Urothelium cell line (cell line): Measurements from ENCODE around the gene TOMM22.
"Not testable (repeated sequence)": the region's sequence is repeated elsewhere in the genome, so short reads cannot be mapped to it uniquely, and the experiment has no call there.

Experiments
- DNase-seq: peaks from one replicate; pipeline ENCODE4 v3.0.0; 2011; ENCODE audit warnings: low spot score, mixed read lengths
- FAIRE-seq: peaks from 2 replicates; lab custom pipeline; 2011; peaks lifted over from hg19 to GRCh38; lab: Jason Lieb, UNC

The TOMM22 gene

DNA sequence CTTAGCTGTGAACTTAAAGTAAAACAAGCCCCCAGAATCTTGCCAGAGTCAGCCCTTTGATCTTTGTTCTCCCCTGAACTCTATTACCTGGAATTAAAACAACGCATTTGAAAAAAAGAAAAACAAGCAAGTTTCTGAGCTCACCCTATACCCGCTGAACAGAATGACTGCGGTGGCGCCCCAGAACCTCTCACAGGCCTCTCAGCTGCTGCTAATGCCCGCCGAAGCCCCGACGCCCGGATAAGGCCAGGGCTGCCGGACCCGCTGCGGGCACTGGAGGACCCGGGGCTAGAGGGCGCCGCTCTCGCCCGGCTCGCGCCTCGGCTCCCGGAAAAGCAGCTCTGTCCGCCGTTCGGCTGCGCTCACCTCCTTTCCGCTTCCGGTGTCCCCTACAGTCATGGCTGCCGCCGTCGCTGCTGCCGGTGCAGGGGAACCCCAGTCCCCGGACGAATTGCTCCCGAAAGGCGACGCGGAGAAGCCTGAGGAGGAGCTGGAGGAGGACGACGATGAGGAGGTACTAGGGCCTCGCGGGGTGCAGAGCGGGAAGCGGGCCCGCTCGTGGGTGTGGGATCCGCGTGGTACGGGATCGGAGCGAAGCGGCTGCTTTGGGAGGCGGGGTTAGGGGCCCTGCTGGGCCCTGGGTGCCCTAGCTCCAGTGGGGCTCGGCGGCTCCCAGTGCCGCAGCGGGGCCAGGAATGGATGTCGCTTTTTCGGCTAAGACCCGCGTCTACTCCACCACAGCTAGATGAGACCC, at the start of gene TOMM22:
Gene TOMM22, plus strand, starts transcription at position 376 of the 754 bp plus-strand sequence. Its CDS starts 22 bp downstream, at position 398.
- FAIRE-seq (peak; percentile 98), DNase-seq (peak; percentile 98)

- DNase-seq = no peak
Observed at GRCh38 chr22:38632528-38632927, 49.2 kb upstream of the TOMM22 start.

DNA sequence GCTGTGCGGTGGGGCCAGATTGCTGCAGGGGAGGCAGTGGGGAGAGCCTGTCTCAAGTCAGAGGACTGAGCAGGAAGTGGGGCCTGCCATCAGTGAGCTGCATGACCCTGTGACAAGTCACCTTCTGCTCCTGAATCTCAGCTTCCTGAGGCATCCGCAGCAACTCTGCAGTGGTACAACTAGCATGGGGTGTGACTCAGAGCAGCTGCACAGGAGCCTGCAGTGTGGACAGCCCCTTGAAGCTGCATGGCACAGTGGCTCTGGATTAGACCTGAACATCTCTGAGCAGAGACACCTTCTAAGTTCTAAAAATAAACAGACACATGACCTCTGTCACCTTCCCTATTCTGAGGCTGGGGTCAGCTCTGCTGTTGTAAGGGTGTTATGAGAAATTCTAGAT, 43.5 kb upstream of the TOMM22 start:
- FAIRE-seq = no peak
- DNase-seq = no peak

More at GRCh38 chr22:38632528-38632927, 49.2 kb upstream of the TOMM22 start:
- FAIRE-seq = no peak

DNA sequence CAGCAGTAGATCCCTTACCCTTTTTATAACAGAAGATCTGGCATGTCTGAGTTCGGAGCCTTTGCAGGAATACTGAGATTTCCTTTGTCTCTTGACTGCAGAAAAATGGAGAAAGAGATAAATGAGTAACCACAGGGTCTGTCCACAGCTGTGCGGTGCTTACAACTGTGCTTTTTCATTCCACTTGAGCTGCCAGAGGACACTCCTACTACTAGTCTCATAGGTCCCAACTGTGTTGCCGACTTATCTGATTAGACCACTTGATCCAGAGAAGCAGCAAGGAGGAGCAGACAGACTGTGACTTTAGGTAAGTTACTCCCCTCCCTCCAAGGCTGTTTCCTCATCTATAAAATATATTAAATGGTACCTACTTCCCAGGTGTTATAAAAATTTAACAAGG, 43.0 kb upstream of the TOMM22 start:
- FAIRE-seq = no peak

DNA sequence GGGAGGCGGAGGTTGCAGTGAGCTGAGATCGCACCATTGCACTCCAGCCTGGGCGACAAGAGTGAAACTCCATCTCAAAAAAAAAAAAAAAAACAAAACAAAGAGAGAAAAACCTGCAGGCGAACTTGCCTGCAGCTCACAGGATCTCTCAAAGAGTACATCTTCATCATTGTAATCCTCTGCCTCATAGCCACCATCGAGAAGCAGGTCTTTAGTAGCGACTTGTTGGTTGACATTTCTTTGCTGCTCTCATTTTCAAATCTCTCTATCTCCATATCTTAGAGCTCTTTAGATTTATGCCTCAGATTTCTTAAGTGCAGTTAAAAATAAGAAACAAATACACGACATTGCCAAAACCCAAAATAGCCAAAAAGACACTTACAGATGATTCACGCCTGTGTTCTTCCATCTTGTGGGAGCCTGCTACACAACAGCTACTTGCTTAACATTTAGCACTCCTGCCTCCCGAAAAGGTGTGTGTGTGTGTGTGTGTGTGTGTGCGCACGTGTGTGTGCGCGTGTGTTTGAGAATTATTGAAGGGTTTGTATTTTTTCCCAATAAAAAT, 40.2 kb upstream of the TOMM22 start:
- FAIRE-seq (no peak), DNase-seq (no peak)

More for the DNA sequence above, 43.0 kb upstream of the TOMM22 start:
- no peak for DNase-seq

- DNase-seq, FAIRE-seq: not testable (repeated sequence)
Observed at GRCh38 chr22:38644245-38644644, 37.5 kb upstream of the TOMM22 start.

DNA sequence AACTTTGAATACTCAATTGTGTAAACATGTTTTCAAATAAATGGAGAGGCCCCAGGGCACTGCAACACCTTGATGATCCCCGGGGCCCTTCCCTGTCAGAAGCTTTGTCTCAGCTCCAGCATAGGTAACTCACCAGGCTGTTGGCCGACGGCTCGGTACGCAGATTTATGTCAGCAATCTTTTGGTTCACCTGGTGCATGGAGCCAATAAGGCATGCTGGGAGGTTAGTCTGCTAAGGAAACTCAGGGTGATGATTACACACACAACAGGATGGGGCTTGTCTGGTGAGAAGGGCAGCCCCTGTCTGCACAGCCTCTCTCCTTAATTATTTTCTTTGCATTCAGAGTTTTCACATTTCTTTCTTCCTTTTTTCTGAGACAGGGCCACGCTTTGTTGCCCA, 36.3 kb upstream of the TOMM22 start:
- DNase-seq (no peak), FAIRE-seq (no peak)

DNA sequence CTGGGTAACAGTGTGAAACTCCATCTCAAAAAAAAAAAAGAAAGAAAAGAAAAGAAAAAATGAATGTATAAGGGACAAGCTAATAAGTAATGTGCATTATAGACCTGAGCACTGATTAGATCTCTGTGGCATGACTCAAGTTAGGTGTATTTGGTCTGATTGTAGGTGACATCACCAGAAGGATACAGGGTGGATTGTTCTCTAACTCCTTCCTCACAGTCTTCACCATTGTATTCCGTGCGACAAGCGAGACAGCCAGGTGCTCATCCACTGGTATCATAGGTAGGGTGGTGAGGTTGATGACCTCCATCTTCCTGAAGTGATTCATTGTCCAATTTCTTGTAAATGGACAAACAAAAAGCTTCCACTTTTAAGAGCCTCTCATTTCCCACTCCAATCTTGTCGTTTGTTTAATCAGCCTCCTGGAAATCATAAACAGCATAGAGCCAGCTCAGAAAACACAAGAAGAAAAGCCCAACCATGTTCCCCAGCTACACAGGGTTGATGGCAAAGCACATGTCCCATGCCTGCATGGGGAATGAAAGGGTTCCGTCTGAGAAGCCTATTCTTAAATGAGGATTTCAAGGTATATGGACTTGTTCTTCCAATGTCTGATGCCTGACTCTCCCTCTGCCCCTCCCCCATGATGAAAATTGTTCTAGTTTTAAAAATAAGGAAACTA, 31.8 kb upstream of the TOMM22 start:
- no peak for FAIRE-seq
- no peak for DNase-seq

DNA sequence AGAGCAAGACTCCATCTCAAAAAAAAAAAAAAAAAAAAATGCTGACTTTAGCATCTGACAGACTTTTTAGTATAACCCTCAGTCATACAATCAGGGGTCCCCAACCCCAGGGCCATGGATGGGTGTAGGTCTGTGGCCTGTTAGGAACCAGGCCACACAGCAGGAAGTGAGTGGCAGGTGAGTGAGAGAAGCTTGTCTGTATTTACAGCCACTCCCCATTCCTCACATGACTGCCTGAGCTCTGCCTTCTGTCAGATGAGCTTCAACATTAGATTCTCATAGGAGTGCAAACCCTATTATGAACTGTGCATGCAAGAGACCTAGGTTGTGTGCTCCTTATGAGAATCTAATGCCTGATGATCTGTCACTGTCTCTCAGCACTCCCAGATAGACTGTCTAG, 28.9 kb upstream of the TOMM22 start:
- DNase-seq (no peak), FAIRE-seq (no peak)

DNA sequence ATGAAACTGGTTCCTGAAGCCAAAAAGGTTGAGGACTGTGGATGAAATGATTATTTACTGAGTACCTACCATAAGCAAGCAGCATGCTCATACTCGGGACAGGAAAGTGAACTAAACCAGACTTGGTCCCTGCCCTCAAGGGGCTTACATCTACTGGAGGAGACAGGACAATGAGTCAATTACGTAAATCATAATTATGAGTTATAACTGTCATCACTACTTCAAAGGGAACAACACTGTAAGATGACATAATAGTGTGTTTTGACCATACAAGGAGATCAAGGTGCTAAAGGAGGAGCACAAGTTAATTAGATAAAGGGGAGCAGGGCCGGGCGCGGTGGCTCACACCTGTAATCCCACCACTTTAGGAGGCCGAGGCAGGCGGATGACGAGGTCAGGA, 28.0 kb upstream of the TOMM22 start:
- DNase-seq (no peak), FAIRE-seq (no peak)

DNA sequence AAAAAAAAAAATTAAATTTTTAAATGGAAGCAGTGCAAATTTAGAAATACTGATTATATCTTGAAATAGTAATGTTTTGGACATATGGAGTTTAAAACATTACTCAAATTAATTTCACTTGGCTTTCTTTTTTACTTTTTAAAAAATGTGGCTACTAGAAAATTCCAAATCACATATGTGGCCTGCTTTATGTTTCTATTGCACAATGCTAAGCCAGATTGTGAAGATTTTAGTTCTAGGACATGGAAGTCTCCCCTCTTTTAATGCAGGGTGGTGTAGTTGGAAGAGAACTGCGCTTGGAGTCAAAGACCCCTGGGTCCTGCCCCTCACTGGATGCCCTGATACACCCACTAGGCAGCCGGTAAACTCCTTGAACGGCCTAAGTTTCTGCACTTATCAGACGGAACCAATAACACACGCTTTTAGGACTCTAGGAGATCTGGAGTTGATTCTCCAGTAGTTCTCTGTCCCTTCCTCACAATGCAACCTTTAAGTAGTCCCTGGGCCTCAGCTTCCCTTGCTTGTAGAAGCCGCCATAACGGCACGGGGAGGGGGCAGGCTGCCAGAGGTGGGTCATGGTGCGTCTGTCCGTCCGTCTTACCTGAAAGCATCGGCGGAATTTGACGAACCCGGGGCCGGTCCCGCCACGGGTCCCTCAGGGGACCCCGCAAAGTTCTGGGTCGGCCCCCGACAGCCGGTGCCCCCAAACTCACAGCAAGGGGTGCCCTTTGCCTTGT, 26.1 kb upstream of the TOMM22 start:
- FAIRE-seq (no peak), DNase-seq (peak; percentile 47)

GRCh38 chr22:38656256-38657044, 25.3 kb upstream of the TOMM22 start, which contains the start of the genes CBY1 and FAM227A:
TSS of gene CBY1 (plus strand) at chr22:38656638. CDS start at chr22:38668055, 11,417 bp downstream.
TSS of gene FAM227A (minus strand) at chr22:38656392. CDS start at chr22:38650168, 6,224 bp downstream.
- FAIRE-seq (peak; percentile 91), DNase-seq (peak; percentile 99)

DNA sequence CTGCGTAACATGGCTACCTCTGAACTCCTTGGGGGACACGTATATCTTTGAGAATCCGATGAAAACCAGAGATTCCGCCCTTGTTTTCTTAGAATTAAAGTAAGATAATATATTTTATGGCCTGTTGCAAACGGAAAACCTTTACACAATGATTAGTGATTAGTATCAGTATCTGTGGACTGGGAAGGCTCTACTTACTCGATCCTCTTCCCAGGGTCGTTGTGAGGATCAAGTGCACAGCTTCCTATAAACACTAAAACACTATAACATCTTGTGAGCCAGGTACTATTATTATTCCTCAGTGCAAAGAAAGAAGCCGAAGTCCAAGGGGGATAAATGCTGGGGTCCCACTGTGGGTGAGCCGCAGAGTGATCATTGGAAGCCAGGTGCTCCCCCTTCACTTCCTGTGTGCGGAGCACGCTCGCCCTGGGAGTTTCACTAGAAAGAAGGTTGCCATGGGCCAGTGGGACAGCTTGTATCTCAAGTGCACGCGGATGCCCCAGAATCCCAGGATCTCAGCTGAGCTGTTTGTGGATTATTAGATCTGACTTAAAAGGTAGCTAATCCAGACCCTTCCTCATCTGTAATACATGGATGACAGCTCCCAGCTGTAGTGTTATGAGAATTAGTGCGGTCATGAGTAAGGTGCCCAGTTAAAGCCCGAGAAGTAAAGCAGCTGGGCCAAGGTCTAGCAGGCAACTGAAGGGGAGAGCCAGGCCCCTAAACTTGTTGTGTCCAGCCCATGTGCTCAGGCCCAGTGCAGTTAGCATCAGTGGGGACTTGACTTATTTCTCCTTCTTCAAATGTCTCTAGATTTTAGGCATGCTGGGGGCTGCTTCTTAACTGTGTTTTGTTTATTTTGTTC, 24.5 kb upstream of the TOMM22 start:
- FAIRE-seq (peak; percentile 67), DNase-seq (no peak)

DNA sequence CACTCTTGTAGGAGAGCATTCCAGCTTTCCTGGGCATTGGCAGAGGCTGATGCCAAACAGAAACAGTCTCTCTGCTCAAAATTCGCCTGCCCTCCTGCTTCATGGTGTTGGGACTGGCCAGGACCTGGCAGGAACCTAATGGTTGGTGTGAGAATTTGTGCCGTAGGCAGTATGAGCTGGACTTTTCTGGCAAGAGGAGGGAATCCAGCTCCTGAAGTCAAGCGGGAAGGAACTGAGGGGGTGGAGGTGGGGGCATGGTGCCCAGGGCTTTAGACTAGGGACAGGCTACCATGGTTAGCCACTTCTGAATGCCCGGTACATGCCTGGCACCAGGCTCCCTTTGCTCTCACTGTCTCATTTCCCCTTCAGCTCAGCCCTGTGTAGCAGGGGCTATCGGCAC, 6.9 kb upstream of the TOMM22 start:
- DNase-seq (no peak), FAIRE-seq (no peak)

DNA sequence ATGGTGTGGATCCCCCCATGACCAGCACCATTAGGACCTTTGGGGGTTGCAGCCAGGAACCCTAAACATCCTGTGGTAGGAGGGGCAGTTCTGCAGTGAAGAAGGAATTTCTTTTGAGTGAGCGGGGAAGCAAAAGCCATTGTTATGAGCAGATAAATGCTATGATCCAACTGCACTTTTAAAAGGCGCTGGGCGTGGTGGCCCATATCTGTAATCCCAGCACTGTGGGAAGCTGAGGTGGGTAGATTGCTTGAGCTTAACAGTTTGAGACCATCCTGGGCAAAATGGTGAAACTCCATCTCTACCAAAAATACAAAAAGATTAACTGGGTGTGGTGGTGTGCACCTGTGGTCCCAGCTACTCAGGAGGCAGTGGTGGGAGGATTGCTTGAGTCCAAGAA, 5.9 kb upstream of the TOMM22 start:
- DNase-seq (no peak), FAIRE-seq (no peak)

GRCh38 chr22:38684895-38685294, 3.1 kb downstream of the TOMM22 start:
- DNase-seq (no peak), FAIRE-seq (no peak)

GRCh38 chr22:38685761-38686160, 4.0 kb downstream of the TOMM22 start:
- FAIRE-seq = no peak
- DNase-seq = no peak

- DNase-seq (no peak), FAIRE-seq (no peak)
Observed at GRCh38 chr22:38689651-38690050, 7.9 kb downstream of the TOMM22 start.

DNA sequence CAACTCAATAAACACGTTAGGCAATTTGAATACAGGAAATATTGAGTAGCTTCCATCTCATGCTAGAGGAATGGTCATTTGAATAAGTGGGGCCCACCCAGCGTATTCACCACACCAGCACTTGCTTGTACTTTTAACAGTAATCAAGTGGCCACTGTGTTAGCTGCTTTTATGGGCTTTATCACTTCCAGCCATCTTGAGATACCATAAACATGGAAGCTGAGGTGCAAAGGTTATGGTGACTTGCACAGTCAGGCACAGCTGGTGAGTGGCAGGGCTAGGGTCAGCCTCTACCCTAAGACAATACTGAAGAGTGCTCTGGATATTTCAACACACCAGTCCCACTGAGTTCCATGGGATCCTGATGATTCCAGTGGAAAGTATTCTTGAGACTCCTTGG, 12.3 kb downstream of the TOMM22 start:
- DNase-seq (no peak), FAIRE-seq (peak; percentile 37)
